Breast epithelium (tissue), 4 donors: ENCODE data around the gene LMCD1. TPM values are rescaled to one million over a fixed set of nuclear protein-coding genes. Genes with fewer than 3 reads are reported as not detected.

Experiments used
- DNase-seq, 2 donors: peaks; one replicate each; pipeline ENCODE4 v3.0.0-alpha.2; 2019; ENCODE audit warnings: low spot score in 2 of 2
- H3K27ac ChIP-seq, 2 donors: fragments of 200-600 bp; sonication (generic) in 1 of 2; one replicate each; pipeline ENCODE4 v1.5.1; 2016 to 2019; ENCODE audit warnings: mild to moderate bottlenecking in 1 of 2
- H3K27me3 ChIP-seq, 2 donors: fragments of 200-600 bp; sonication (generic) in 1 of 2; one replicate each; pipeline versions ENCODE4 v1.5.1 to v1.6.0; 2017 to 2019; ENCODE audit warnings: control low read depth in 1 of 2, mild to moderate bottlenecking in 1 of 2
- H3K36me3 ChIP-seq: fragments of 200-600 bp; one replicate; pipeline ENCODE4 v1.5.1; 2019
- H3K4me1 ChIP-seq, 2 donors: fragments of 200-600 bp; sonication (generic); one replicate each; pipeline ENCODE4 v1.5.1; 2016 to 2019; ENCODE audit warnings: control low read depth in 1 of 2
- H3K4me3 ChIP-seq, 3 donors: fragments of 200-600 bp; sonication (generic); 1 replicate in 2 of 3; 2 replicates in 1 of 3; pipeline ENCODE4 v1.5.1; 2016 to 2019; ENCODE audit warnings: mild to moderate bottlenecking in 3 of 3, moderate library complexity in 2 of 3
- H3K9me3 ChIP-seq, 2 donors: fragments of 200-600 bp; sonication (generic) in 1 of 2; one replicate each; pipeline ENCODE4 v1.5.1; 2016 to 2019; ENCODE audit warnings: control low read depth in 1 of 2
- POLR2A ChIP-seq: fragments of 450-650 bp; IDR thresholded peaks from one replicate; pipeline ENCODE4 v1.6.1; 2016; ENCODE audit warnings: antibody characterized with exemption, mild to moderate bottlenecking, moderate library complexity
- POLR2AphosphoS5 ChIP-seq, 3 donors: sonication (generic); formaldehyde crosslinking; IDR thresholded peaks; one replicate each; pipeline ENCODE4 v1.6.1; 2017; ENCODE audit warnings: antibody characterized with exemption in 3 of 3
- intact Hi-C: fragments of 100-400 bp; cut with DNase I; formaldehyde crosslinking; loops from one replicate; pipeline ENCODE4 v1.15.1; 2023; ENCODE audit warnings: low total_unique reads
- total RNA-seq, 3 donors: library from RNA; depleted of rRNA; stranded (reverse); fragments of >200 nt; gene quantifications; one replicate each; pipeline ENCODE4 v1.1.0, GENCODE V29; 2016
- TF ChIP-seq, protein P1 (sequence below), 3 donors: fragments of 450-650 bp; IDR thresholded peaks; one replicate each; pipeline ENCODE4 v1.5.1; 2016 to 2017; ENCODE audit warnings: antibody characterized with exemption in 3 of 3, mild to moderate bottlenecking in 3 of 3, moderate library complexity in 3 of 3

Gene LMCD1
- total RNA-seq, 3 donors from 2014 or later: 53.0 to 228 (median 105) TPM

DNA sequence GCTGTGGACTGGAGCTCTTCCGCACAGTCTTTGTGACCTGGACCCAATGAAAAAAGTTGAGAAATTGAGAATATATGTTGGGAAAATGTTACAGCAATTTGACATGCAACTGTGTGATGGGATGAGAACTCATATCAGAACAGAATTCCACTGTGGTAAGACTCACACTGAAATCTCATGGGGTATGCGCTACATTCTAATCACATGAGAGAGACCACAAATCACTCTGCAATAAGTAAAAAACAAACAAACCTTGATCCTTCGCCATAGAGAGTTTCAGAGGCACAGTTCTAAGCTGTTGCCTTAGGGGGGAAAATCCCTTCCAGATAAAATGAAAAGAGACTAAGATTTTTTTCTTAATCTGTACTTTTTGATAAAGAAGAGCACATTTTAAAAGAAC, 37.3 kb downstream of the LMCD1 start:
- Histone ChIP-seq H3K27me3 (no peaks in the 10 kb centered on the region), H3K36me3 (no peaks in the 10 kb centered on the region), H3K4me3 (no peak overlapping the region), H3K27ac (no peak overlapping the region), H3K4me1 (no peaks in the 10 kb centered on the region), H3K9me3 (no peaks in the 10 kb centered on the region)
- intact Hi-C loops: no loop called here
- no peak for TF ChIP-seq POLR2AphosphoS5 (IDR thresholded peaks at IDR 0.05)
- no peak for DNase-seq

DNA sequence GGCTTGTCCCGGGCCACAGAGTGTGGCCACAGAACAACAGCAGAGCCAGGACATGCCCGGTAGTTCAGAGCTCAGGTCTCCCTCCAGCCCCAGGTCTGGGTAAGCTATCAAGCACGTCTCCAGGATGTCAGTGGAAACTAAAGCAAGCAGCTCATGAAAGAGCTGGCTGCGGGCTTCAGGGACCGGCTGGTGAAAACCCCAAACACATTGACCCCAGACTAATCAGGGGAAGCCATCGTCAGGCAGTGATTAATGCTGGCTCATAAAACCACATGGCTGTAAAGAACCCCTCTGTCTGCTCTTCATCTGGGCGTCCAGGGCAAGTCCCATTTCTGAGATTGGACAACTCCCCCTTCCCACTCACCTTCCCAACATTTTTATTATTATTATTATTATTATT, 37.8 kb downstream of the LMCD1 start:
- no peaks in the 10 kb centered on the region for H3K27me3 ChIP-seq
- H3K36me3 ChIP-seq: no peaks in the 10 kb centered on the region
- H3K4me1 ChIP-seq: no peaks in the 10 kb centered on the region
- no peak for DNase-seq
- TF ChIP-seq, protein P1, sequence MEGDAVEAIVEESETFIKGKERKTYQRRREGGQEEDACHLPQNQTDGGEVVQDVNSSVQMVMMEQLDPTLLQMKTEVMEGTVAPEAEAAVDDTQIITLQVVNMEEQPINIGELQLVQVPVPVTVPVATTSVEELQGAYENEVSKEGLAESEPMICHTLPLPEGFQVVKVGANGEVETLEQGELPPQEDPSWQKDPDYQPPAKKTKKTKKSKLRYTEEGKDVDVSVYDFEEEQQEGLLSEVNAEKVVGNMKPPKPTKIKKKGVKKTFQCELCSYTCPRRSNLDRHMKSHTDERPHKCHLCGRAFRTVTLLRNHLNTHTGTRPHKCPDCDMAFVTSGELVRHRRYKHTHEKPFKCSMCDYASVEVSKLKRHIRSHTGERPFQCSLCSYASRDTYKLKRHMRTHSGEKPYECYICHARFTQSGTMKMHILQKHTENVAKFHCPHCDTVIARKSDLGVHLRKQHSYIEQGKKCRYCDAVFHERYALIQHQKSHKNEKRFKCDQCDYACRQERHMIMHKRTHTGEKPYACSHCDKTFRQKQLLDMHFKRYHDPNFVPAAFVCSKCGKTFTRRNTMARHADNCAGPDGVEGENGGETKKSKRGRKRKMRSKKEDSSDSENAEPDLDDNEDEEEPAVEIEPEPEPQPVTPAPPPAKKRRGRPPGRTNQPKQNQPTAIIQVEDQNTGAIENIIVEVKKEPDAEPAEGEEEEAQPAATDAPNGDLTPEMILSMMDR (IDR thresholded peaks at IDR 0.05): no peak
- TF ChIP-seq POLR2AphosphoS5 (IDR thresholded peaks at IDR 0.05): no peak
- TF ChIP-seq POLR2A: no peak
- peak overlapping the region in 1 of 2 donors; percentile 38 for H3K27ac ChIP-seq
- no peak overlapping the region for H3K4me3 ChIP-seq
- no peaks in the 10 kb centered on the region for H3K9me3 ChIP-seq
- intact Hi-C loops: no loop called here

DNA sequence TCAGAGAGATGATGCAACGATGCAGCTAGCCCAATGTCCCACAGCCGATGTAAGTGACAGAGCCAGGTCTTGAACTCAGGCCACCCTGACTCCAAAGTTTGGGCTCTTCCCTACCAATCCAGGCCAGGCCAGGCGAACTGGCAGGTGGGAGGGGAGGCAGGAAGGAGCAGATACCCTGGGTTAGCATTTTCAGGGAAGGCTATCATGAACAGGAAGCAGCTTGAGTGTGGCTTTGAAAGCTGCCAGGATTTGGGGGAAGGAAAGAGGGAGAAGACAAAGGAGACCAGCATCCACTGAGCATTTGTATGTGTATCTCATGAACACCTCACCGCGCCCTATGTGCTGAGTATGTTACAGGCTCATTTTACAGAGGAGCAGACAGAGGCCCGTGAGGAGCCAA, 38.8 kb downstream of the LMCD1 start:
- no peak overlapping the region for H3K4me3 ChIP-seq
- no peaks in the 10 kb centered on the region for H3K9me3 ChIP-seq
- H3K4me1 ChIP-seq: no peaks in the 10 kb centered on the region
- intact Hi-C loops: no loop called here
- H3K27ac ChIP-seq: no peak overlapping the region
- H3K27me3 ChIP-seq: no peaks in the 10 kb centered on the region
- H3K36me3 ChIP-seq: no peaks in the 10 kb centered on the region
- TF ChIP-seq, protein P1 (IDR thresholded peaks at IDR 0.05): no peak
- TF ChIP-seq POLR2AphosphoS5 (IDR thresholded peaks at IDR 0.05): no peak
- no peak for TF ChIP-seq POLR2A
- no peak for DNase-seq

DNA sequence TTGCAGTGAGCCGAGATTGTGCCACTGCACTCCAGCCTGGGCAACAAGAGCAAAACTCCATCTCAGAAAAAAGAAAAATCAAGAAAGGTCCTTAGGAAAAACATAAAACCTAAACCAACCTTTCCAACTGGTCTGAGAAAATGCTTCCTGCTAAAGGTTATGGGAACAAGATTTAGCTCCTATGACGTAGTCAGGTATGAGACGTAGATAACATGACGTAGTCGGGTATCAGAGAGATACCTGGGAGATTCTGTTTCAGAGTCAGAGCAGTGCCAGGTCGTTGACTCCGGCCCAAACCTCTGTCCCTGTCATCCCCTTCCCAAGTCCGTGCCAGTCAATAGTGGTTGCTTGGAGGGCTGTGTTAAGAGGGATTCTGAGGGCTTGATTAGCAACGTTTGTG, 39.9 kb downstream of the LMCD1 start:
- intact Hi-C loops: no loop called here
- no peaks in the 10 kb centered on the region for H3K9me3 ChIP-seq
- H3K27ac ChIP-seq: no peak overlapping the region
- no peaks in the 10 kb centered on the region for H3K36me3 ChIP-seq
- TF ChIP-seq POLR2AphosphoS5 (IDR thresholded peaks at IDR 0.05): no peak
- no peak for TF ChIP-seq POLR2A
- TF ChIP-seq, protein P1 (IDR thresholded peaks at IDR 0.05): no peak
- H3K4me3 ChIP-seq: no peak overlapping the region
- DNase-seq: no peak
- no peaks in the 10 kb centered on the region for H3K4me1 ChIP-seq
- H3K27me3 ChIP-seq: no peaks in the 10 kb centered on the region

DNA sequence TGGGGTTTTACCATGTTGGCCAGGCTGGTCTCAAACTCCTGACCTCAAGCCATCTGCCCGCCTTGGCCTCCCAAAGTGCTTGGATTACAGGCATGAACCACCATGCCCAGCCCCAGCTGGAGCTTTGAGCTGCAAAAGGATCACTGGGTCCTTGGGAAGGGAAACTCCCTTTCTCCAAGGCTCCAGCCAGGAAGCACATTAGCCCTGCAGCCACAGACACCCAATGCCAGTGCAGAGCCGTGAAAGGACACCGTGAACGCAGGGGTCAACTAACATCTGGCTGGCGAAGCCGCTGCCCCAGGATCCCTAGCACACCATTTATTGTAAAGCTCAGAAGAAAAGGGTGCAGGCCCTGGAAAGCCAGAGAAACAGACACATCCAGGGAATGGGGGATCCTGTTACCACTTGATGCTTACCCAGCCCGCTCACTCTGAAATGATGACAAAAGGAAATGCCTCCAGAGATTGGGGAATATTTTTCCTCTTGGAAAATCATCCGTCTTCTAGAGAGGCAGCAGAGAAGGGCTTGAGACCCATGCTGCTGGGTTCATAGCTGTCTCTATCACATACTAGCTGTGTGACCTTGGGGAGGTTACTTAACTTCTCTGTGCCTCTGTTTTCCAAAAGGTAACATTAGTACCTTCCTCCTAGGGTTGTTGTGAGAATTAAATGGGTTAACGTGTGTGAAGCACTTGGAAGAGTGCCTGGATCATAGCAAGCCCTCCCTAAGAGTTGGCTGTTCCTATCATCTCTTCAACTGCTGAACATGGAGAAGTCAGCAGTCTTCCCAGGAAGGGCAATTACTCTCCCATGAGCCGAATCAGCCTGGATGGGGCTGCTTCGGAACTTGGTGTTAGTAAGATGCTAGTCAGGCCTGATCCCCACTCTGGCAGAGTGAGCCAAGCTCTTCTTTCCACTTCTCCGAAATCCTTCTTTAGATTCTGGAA, 40.8 kb downstream of the LMCD1 start:
- Histone ChIP-seq H3K27ac (peak overlapping the region in 1 of 2 donors; percentile 12), H3K4me1 (no peaks in the 10 kb centered on the region), H3K4me3 (no peak overlapping the region), H3K9me3 (no peaks in the 10 kb centered on the region), H3K27me3 (no peaks in the 10 kb centered on the region), H3K36me3 (no peaks in the 10 kb centered on the region)
- TF ChIP-seq POLR2AphosphoS5 (IDR thresholded peaks at IDR 0.05) (no peak), POLR2A (no peak)
- TF ChIP-seq, protein P1 (IDR thresholded peaks at IDR 0.05): no peak
- DNase-seq: no peak
- intact Hi-C loops: no loop called here
